Activated CD4-positive, CD25-positive, alpha-beta regulatory T cell treated with anti-CD3 and anti-CD28 coated beads, Interleukin-2, amount 50 U/mL, for 72 hours (primary cell): Measurements from ENCODE around the gene NTN5.
A peak's percentile ranks its signal among the peaks of the same experiment; 100 is the strongest.
"Not testable (repeated sequence)": the region's sequence is repeated elsewhere in the genome, so short reads cannot be mapped to it uniquely, and the experiment has no call there.

Experiments used
- DNase-seq: peaks from one replicate; pipeline ENCODE4 v3.0.0; 2021

The NTN5 gene

GRCh38 chr19:48672994-48673393, at the start of gene NTN5:
Gene NTN5 (minus strand): TSS chr19:48673017. CDS start chr19:48670986, 2,031 bp downstream.
- no peak for DNase-seq

GRCh38 chr19:48722196-48722708, 49.4 kb upstream of the NTN5 start:
- no peak for DNase-seq

GRCh38 chr19:48720613-48721296, 47.9 kb upstream of the NTN5 start:
- peak; percentile 82 for DNase-seq

GRCh38 chr19:48720251-48720612, 47.4 kb upstream of the NTN5 start:
- DNase-seq = no peak

GRCh38 chr19:48719263-48720171, 46.7 kb upstream of the NTN5 start, which contains the start of gene MAMSTR:
Gene MAMSTR (minus strand): TSS chr19:48719725. CDS start chr19:48719031, 694 bp downstream.
- DNase-seq = no peak

- no peak for DNase-seq
These were observed 46.0 kb upstream of the NTN5 start for GRCh38 chr19:48718711-48719231.

GRCh38 chr19:48718106-48718505, 45.3 kb upstream of the NTN5 start:
- not testable (repeated sequence) for DNase-seq

GRCh38 chr19:48716562-48717291, 43.9 kb upstream of the NTN5 start:
- DNase-seq = no peak

- DNase-seq = no peak
These were observed 42.9 kb upstream of the NTN5 start for GRCh38 chr19:48715681-48716171.

- DNase-seq = no peak
These were observed 42.2 kb upstream of the NTN5 start for GRCh38 chr19:48714759-48715675.

GRCh38 chr19:48713864-48714755, 41.3 kb upstream of the NTN5 start:
- DNase-seq = peak; percentile 98

GRCh38 chr19:48713041-48713863, 40.4 kb upstream of the NTN5 start:
- no peak for DNase-seq

- DNase-seq = no peak
These were observed 38.4 kb upstream of the NTN5 start for GRCh38 chr19:48711106-48711662.

- no peak for DNase-seq
These were observed 35.7 kb upstream of the NTN5 start for GRCh38 chr19:48708471-48708870.

GRCh38 chr19:48705431-48705830, 32.6 kb upstream of the NTN5 start:
- no peak for DNase-seq

- DNase-seq = no peak
These were observed 30.5 kb upstream of the NTN5 start for GRCh38 chr19:48703316-48703715.

GRCh38 chr19:48702701-48703100, 29.9 kb upstream of the NTN5 start:
- no peak for DNase-seq

GRCh38 chr19:48698046-48698445, 25.2 kb upstream of the NTN5 start:
- DNase-seq = no peak

GRCh38 chr19:48696353-48697010, 23.7 kb upstream of the NTN5 start:
- DNase-seq = no peak
